ENCODE results near the gene TST.
"Not testable (repeated sequence)": the region's sequence is repeated elsewhere in the genome, so short reads cannot be mapped to it uniquely, and the experiment has no call there.

The TST gene

GRCh38 chr22:36997746-36998145 is 21.5 kb downstream of the TST start:
- TF ChIP-seq, protein P1, sequence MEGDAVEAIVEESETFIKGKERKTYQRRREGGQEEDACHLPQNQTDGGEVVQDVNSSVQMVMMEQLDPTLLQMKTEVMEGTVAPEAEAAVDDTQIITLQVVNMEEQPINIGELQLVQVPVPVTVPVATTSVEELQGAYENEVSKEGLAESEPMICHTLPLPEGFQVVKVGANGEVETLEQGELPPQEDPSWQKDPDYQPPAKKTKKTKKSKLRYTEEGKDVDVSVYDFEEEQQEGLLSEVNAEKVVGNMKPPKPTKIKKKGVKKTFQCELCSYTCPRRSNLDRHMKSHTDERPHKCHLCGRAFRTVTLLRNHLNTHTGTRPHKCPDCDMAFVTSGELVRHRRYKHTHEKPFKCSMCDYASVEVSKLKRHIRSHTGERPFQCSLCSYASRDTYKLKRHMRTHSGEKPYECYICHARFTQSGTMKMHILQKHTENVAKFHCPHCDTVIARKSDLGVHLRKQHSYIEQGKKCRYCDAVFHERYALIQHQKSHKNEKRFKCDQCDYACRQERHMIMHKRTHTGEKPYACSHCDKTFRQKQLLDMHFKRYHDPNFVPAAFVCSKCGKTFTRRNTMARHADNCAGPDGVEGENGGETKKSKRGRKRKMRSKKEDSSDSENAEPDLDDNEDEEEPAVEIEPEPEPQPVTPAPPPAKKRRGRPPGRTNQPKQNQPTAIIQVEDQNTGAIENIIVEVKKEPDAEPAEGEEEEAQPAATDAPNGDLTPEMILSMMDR (IDR thresholded peaks at IDR 0.05; ENCODE audit: low read depth, low read length, missing control alignments), result no peak
- no peak for DNase-seq (ENCODE audit: low read depth)
- H3K4me3 ChIP-seq (ENCODE audit: low read depth, low read length), result no peak overlapping the region

DNA sequence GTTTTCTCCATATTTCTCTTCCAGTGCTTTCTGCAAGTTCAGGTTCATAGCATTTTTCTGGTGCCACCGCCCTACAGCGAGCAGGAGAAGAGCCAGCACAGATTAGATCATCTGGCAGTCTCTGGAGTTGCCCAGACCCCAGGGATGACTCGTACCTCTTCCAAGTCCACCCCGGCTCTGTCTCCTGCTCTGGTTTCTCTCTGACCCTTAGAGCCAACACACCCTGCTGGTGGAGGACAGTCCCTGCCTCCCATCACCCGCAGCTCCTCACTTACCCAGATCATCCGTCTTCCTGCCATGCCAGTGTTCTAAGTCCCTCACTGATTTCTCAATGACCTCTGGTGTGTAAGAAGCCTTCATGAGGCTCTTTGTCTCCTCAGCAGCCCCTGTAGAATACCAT is 28.0 kb downstream of the TST start:
- no peak for DNase-seq (ENCODE audit: low read depth)
- H3K4me3 ChIP-seq (ENCODE audit: low read depth, low read length), result no peak overlapping the region
- TF ChIP-seq, protein P1 (IDR thresholded peaks at IDR 0.05; ENCODE audit: low read depth, low read length, missing control alignments), result no peak

- DNase-seq (ENCODE audit: low read depth), result no peak
- TF ChIP-seq, protein P1 (IDR thresholded peaks at IDR 0.05; ENCODE audit: low read depth, low read length, missing control alignments), result no peak
Measured at GRCh38 chr22:36990457-36990856, 28.8 kb downstream of the TST start.

GRCh38 chr22:36989012-36989411 is 30.2 kb downstream of the TST start:
- not testable (repeated sequence) for DNase-seq (ENCODE audit: low read depth); H3K4me3 ChIP-seq (ENCODE audit: low read depth, low read length)

More at GRCh38 chr22:36990457-36990856, 28.8 kb downstream of the TST start:
- no peak overlapping the region for H3K4me3 ChIP-seq (ENCODE audit: low read depth, low read length)

DNA sequence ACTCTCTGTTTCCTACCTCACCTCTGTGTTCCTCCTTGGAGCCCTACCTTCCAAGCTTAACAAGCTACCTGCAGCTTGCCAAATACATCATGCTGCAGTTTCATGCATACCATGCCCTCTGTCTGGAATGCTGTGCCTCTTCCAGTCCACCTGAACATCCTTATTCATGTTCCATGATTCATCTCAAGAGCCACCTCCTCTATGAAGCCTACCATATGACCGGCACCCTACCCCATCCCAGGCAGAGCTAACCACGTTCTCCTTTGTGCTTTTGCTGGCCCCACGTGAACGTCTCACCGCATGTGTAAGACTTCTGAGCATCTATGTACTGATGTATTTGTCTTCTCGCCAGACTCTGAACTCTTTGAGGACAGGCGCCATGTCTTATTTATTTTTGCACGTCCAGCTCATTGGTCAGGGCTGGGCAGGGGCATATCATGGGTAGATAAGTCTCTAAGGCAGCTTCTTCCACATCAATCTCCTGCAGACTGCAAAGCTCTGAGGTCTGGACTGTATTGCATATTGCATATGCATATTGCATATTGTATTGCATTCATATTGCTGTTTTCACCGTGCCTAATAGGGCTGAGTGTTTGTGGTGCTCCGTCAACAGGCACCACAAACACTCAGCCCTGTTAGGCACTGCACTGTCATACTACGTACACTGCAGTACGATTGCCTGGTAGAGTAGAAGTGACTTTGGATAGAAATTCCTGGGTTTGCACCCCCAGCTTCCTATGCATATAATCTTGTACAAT is 31.0 kb downstream of the TST start:
- H3K4me3 ChIP-seq (ENCODE audit: low read depth, low read length), result no peak overlapping the region
- TF ChIP-seq, protein P1 (IDR thresholded peaks at IDR 0.05; ENCODE audit: low read depth, low read length, missing control alignments), result no peak
- DNase-seq (ENCODE audit: low read depth), result no peak

DNA sequence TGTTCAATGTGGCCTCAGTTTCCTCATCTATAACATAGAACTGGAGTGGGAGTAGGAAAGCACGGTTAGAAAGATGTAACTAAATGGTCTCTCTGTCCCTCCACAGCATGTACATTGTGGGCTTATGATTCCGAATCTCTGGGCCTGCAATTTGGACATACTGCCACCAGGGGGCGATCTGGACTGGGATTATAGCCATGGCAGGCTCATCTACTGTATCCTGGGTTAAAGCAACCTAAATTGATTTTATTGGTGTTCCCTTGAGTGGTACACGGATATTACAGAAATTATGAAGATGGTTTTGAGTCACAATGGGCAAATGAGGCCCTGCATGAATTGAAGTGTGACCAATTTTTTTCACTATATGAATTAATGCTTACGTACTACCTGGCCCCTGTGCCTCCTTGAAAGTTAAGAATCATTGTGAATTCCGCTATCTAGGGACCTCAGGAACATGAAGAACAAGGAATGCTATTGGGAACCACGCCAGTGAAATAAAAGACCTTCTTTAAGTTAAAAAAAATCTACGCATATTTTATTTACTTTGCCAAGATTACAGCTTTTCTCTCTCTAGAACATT is 32.9 kb downstream of the TST start:
- H3K4me3 ChIP-seq (ENCODE audit: low read depth, low read length), result no peak overlapping the region
- no peak for DNase-seq (ENCODE audit: low read depth)
- TF ChIP-seq, protein P1 (IDR thresholded peaks at IDR 0.05; ENCODE audit: low read depth, low read length, missing control alignments), result peak; percentile 79

- DNase-seq (ENCODE audit: low read depth), result no peak
- TF ChIP-seq, protein P1 (IDR thresholded peaks at IDR 0.05; ENCODE audit: low read depth, low read length, missing control alignments), result no peak
Measured at GRCh38 chr22:36985211-36985889, 33.9 kb downstream of the TST start.

More at GRCh38 chr22:36985211-36985889, 33.9 kb downstream of the TST start:
- H3K4me3 ChIP-seq (ENCODE audit: low read depth, low read length), result no peak overlapping the region

All from GM12864 (cell line).